Loucy (cell line): ENCODE data around the gene RBFOX2.

Experiments
- H2AFZ ChIP-seq: fragments of 200-600 bp; sonication (generic); 2 replicates; pipeline ENCODE4 v1.6.0; 2016; ENCODE audit warnings: antibody characterized with exemption, mild to moderate bottlenecking, low read length, moderate library complexity
- H3F3A ChIP-seq: fragments of 200-600 bp; 2 replicates; pipeline ENCODE4 v1.6.0; 2016; ENCODE audit warnings: antibody characterized with exemption, low read depth, mild to moderate bottlenecking
- H3K27me3 ChIP-seq: fragments of 200-600 bp; sonication (generic); 2 replicates; pipeline ENCODE4 v1.6.1; 2014; ENCODE audit warnings: low read length, mild to moderate bottlenecking; ENCODE audit not compliant: insufficient read depth, poor library complexity, severe bottlenecking
- H3K36me3 ChIP-seq: fragments of 200-600 bp; sonication (generic); 2 replicates; pipeline ENCODE4 v1.6.1; 2016; ENCODE audit warnings: low read length; ENCODE audit not compliant: insufficient read depth
- H3K4me1 ChIP-seq: fragments of 200-600 bp; sonication (generic); 2 replicates; pipeline ENCODE4 v1.5.1; 2014; ENCODE audit warnings: low read length, mild to moderate bottlenecking; ENCODE audit not compliant: insufficient read depth, poor library complexity, severe bottlenecking
- H3K4me2 ChIP-seq: fragments of 200-600 bp; sonication (generic); 2 replicates; pipeline ENCODE4 v1.6.0; 2014; ENCODE audit warnings: antibody characterized with exemption, low read length, low read depth, mild to moderate bottlenecking; ENCODE audit not compliant: poor library complexity, severe bottlenecking
- H3K4me3 ChIP-seq: fragments of 200-600 bp; sonication (generic); 2 replicates; pipeline ENCODE4 v1.5.1; 2014; ENCODE audit warnings: low read length, mild to moderate bottlenecking, mixed read lengths; ENCODE audit not compliant: poor library complexity, severe bottlenecking
- H3K79me2 ChIP-seq: fragments of 200-600 bp; sonication (generic); 2 replicates; pipeline ENCODE4 v1.6.1; 2014; ENCODE audit warnings: low read length; ENCODE audit not compliant: insufficient read depth
- H3K9ac ChIP-seq: fragments of 200-600 bp; sonication (generic); 2 replicates; pipeline ENCODE4 v1.6.0; 2014; ENCODE audit warnings: mild to moderate bottlenecking, low read depth, low read length, moderate library complexity; ENCODE audit not compliant: poor library complexity, severe bottlenecking
- H3K9me2 ChIP-seq: fragments of 200-600 bp; sonication (generic); replicated peaks from 2 replicates; pipeline ENCODE4 v1.6.1; 2016; ENCODE audit warnings: low read depth, low read length, mixed read lengths
- H3K9me3 ChIP-seq: fragments of 200-600 bp; sonication (generic); 2 replicates; pipeline ENCODE4 v1.6.1; 2014; ENCODE audit warnings: mild to moderate bottlenecking, antibody characterized with exemption, low read length, low read depth; ENCODE audit not compliant: insufficient read depth
- H4K20me1 ChIP-seq: fragments of 200-600 bp; sonication (generic); 2 replicates; pipeline ENCODE4 v1.6.0; 2014; ENCODE audit warnings: antibody characterized with exemption, low read length, mild to moderate bottlenecking; ENCODE audit not compliant: insufficient read depth, poor library complexity, severe bottlenecking
- EZH2phosphoT487 ChIP-seq: fragments of 200-600 bp; IDR thresholded peaks from 2 replicates; pipeline ENCODE4 v1.6.1; 2018; ENCODE audit warnings: antibody characterized with exemption, mild to moderate bottlenecking, moderate library complexity, borderline replicate concordance
- TF ChIP-seq, protein P1 (sequence below): fragments of 200-600 bp; sonication (generic); conservative IDR thresholded peaks from 2 replicates; pipeline ENCODE4 v1.5.1; 2014; ENCODE audit warnings: mild to moderate bottlenecking, antibody characterized with exemption, low read length

The RBFOX2 gene

DNA sequence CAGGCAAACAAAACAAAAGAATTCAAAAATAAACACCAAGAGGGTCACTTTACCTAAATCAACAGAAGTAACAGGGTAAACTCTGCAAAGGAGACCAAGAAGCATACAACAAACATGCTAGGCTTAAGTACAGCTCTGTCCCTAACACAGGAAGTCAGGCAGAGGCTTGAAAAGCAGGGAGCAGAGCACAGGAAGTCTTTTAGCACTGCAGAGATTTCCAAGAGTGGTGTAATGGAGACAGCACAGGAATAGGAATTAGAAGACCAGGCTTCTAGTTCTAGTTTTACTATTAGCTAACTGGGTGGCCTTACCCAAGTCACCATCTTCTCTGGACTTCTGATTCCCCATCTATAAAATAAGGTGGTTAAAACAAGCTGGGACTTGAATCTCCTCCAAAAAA is 1.9 kb downstream of the RBFOX2 start:
- Histone ChIP-seq H3K4me2 (peak overlapping the region; percentile 77), H3K9ac (no peak overlapping the region), H3K27me3 (no peaks in the 10 kb centered on the region), H3K36me3 (no peaks in the 10 kb centered on the region), H3K4me1 (peaks cover 37% of the 10 kb centered on the region), H2AFZ (no peak overlapping the region), H3F3A (peaks cover 14% of the 10 kb centered on the region; the same call in 1 of the 2 replicates), H3K9me3 (no peaks in the 10 kb centered on the region), H3K9me2 (no peaks in the 10 kb centered on the region), H3K79me2 (0 out of 2 replicates have a peak, but pooled peaks cover 5% of the 10 kb centered on the region), H4K20me1 (no peaks in the 10 kb centered on the region), H3K4me3 (peak overlapping the region; percentile 92)
- TF ChIP-seq, protein P1, sequence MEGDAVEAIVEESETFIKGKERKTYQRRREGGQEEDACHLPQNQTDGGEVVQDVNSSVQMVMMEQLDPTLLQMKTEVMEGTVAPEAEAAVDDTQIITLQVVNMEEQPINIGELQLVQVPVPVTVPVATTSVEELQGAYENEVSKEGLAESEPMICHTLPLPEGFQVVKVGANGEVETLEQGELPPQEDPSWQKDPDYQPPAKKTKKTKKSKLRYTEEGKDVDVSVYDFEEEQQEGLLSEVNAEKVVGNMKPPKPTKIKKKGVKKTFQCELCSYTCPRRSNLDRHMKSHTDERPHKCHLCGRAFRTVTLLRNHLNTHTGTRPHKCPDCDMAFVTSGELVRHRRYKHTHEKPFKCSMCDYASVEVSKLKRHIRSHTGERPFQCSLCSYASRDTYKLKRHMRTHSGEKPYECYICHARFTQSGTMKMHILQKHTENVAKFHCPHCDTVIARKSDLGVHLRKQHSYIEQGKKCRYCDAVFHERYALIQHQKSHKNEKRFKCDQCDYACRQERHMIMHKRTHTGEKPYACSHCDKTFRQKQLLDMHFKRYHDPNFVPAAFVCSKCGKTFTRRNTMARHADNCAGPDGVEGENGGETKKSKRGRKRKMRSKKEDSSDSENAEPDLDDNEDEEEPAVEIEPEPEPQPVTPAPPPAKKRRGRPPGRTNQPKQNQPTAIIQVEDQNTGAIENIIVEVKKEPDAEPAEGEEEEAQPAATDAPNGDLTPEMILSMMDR = no peak
- TF ChIP-seq EZH2phosphoT487 = no peak

DNA sequence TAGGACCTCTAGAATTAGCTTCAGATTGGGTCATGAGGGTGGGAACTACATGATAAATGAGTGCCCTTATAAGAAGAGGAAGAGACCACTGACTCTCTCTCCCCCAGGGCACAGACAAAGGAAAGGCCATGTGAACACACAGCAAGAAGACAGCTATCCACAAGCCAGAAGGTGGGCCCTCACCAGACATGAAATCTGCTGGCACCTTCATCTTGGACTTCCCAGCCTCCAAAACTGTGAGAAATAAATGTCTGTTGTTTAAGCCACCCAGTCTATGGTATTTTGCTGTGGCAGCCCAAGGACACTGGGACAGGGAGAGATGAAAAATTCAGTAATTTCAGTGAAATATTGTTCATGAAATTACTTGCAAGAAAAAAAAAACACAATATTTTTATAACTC is 5.9 kb downstream of the RBFOX2 start:
- H3K9ac ChIP-seq = peak overlapping the region; percentile 20
- peaks cover 14% of the 10 kb centered on the region; the same call in 1 of the 2 replicates for H3F3A ChIP-seq
- no peaks in the 10 kb centered on the region for H3K9me2 ChIP-seq
- H4K20me1 ChIP-seq = no peaks in the 10 kb centered on the region
- peak overlapping the region; percentile 72 for H3K4me2 ChIP-seq
- H3K9me3 ChIP-seq = no peaks in the 10 kb centered on the region
- peak overlapping the region; percentile 42 for H3K4me3 ChIP-seq
- TF ChIP-seq, protein P1 = no peak
- TF ChIP-seq EZH2phosphoT487 = no peak
- H3K79me2 ChIP-seq = 0 out of 2 replicates have a peak, but pooled peaks cover 9% of the 10 kb centered on the region
- no peaks in the 10 kb centered on the region for H3K36me3 ChIP-seq
- no peaks in the 10 kb centered on the region for H3K27me3 ChIP-seq
- H3K4me1 ChIP-seq = peaks cover 46% of the 10 kb centered on the region
- no peak overlapping the region for H2AFZ ChIP-seq

DNA sequence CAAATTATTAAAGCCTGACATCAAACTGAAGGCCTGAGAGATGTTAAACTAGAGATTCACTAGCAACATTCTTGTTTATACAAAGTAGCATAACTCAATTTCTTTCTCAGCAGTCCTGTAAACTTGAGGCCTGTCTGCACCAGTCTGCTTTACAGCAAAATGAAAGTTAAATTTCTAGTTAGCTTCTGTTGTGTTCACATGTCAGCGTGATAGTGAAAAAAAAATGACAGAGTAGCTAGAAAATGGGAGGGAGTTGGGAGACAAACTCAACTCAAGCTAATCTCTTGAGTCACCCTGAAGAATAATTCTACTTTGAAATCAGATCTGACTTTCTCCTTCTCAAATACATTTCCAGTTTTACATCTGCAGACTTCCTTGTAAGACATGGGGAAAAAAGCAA is 6.5 kb downstream of the RBFOX2 start:
- no peak for TF ChIP-seq EZH2phosphoT487
- TF ChIP-seq, protein P1 = no peak
- Histone ChIP-seq H3K79me2 (0 out of 2 replicates have a peak, but pooled peaks cover 9% of the 10 kb centered on the region), H3K9me3 (no peaks in the 10 kb centered on the region), H2AFZ (0 out of 2 replicates have a peak overlapping the region, but pooled peaks have one; percentile 24), H3K4me2 (peak overlapping the region; percentile 72), H3K4me1 (peaks cover 48% of the 10 kb centered on the region), H3K9ac (peak overlapping the region; percentile 20), H3K9me2 (no peaks in the 10 kb centered on the region), H3K4me3 (peak overlapping the region; percentile 42), H3F3A (peaks cover 11% of the 10 kb centered on the region; the same call in 1 of the 2 replicates), H4K20me1 (no peaks in the 10 kb centered on the region), H3K27me3 (no peaks in the 10 kb centered on the region), H3K36me3 (no peaks in the 10 kb centered on the region)
